HEK293 (cell line): ENCODE measurements around the gene ABCF1.
A peak's percentile ranks its signal among the peaks of the same experiment; 100 is the strongest.

Experiments
- ATF2 ChIP-seq: fragments of 450-650 bp; formaldehyde crosslinking; IDR thresholded peaks from 2 replicates; pipeline ENCODE4 v1.5.1; 2016; ENCODE audit warnings: missing biosample characterization, missing genetic modification characterization, low read depth
- ELK4 ChIP-seq: IDR thresholded peaks from 2 replicates; pipeline ENCODE4 v1.6.1; 2011; ENCODE audit warnings: mild to moderate bottlenecking, low read depth, low read length, borderline replicate concordance
- GFI1B ChIP-seq: fragments of 450-650 bp; formaldehyde crosslinking; IDR thresholded peaks from 2 replicates; pipeline ENCODE4 v1.5.1; 2016; ENCODE audit warnings: missing biosample characterization, missing genetic modification characterization
- GLI2 ChIP-seq: fragments of 450-650 bp; formaldehyde crosslinking; IDR thresholded peaks from 2 replicates; pipeline ENCODE4; 2017; ENCODE audit warnings: missing biosample characterization, missing genetic modification characterization, low read depth, borderline replicate concordance
- HOXA7 ChIP-seq: sonication (generic); formaldehyde crosslinking; IDR thresholded peaks from 2 replicates; pipeline ENCODE4 v1.8.1; 2022; ENCODE audit warnings: missing genetic modification reagents, borderline replicate concordance
- HOXC10 ChIP-seq: sonication (generic); formaldehyde crosslinking; IDR thresholded peaks from 2 replicates; pipeline ENCODE4 v1.8.1; 2023; ENCODE audit warnings: mild to moderate bottlenecking, missing genetic modification reagents
- IKZF3 ChIP-seq: fragments of 450-650 bp; IDR thresholded peaks from 2 replicates; pipeline ENCODE4 v1.5.0; 2018; ENCODE audit warnings: missing biosample characterization, mild to moderate bottlenecking, missing genetic modification characterization, moderate library complexity
- OVOL3 ChIP-seq: fragments of 450-650 bp; formaldehyde crosslinking; IDR thresholded peaks from 2 replicates; pipeline ENCODE4 v1.5.1; 2016; ENCODE audit warnings: missing biosample characterization, missing genetic modification characterization
- PBX3 ChIP-seq: sonication (generic); formaldehyde crosslinking; IDR thresholded peaks from 2 replicates; pipeline ENCODE4 v1.8.1; 2022; ENCODE audit warnings: mild to moderate bottlenecking, moderate library complexity, missing genetic modification reagents
- SP7 ChIP-seq: fragments of 450-650 bp; formaldehyde crosslinking; IDR thresholded peaks from 2 replicates; pipeline ENCODE4 v1.5.1; 2016; ENCODE audit warnings: missing biosample characterization, missing genetic modification characterization
- YY2 ChIP-seq: fragments of 450-650 bp; formaldehyde crosslinking; IDR thresholded peaks from 2 replicates; pipeline ENCODE4 v1.5.1; 2016; ENCODE audit warnings: missing biosample characterization, missing genetic modification characterization
- ZIC2 ChIP-seq: fragments of 450-650 bp; formaldehyde crosslinking; IDR thresholded peaks from 2 replicates; pipeline ENCODE4 v1.5.1; 2016; ENCODE audit warnings: missing biosample characterization, missing genetic modification characterization
- ZNF114 ChIP-seq: fragments of 450-650 bp; formaldehyde crosslinking; IDR thresholded peaks from 2 replicates; pipeline ENCODE4 v1.5.0; 2017; ENCODE audit warnings: missing biosample characterization, missing genetic modification characterization
- ZNF16 ChIP-seq: fragments of 450-650 bp; formaldehyde crosslinking; IDR thresholded peaks from 2 replicates; pipeline ENCODE4 v1.5.1; 2016; ENCODE audit warnings: low read depth, missing biosample characterization, missing genetic modification characterization
- ZNF202 ChIP-seq: fragments of 450-650 bp; formaldehyde crosslinking; IDR thresholded peaks from 2 replicates; pipeline ENCODE4 v1.5.1; 2016; ENCODE audit warnings: missing biosample characterization, missing genetic modification characterization, borderline replicate concordance
- ZNF221 ChIP-seq: fragments of 450-650 bp; formaldehyde crosslinking; IDR thresholded peaks from 2 replicates; pipeline ENCODE4 v1.5.1; 2017; ENCODE audit warnings: missing biosample characterization, missing genetic modification characterization, borderline replicate concordance
- ZNF239 ChIP-seq: fragments of 450-650 bp; formaldehyde crosslinking; IDR thresholded peaks from 2 replicates; pipeline ENCODE4 v1.5.1; 2016; ENCODE audit warnings: missing biosample characterization, missing genetic modification characterization
- ZNF266 ChIP-seq: fragments of 450-650 bp; formaldehyde crosslinking; IDR thresholded peaks from 2 replicates; pipeline ENCODE4 v1.5.1; 2016; ENCODE audit warnings: missing biosample characterization, missing genetic modification characterization, low read depth
- ZNF292 ChIP-seq: fragments of 450-650 bp; formaldehyde crosslinking; IDR thresholded peaks from 2 replicates; pipeline ENCODE4 v1.5.1; 2016; ENCODE audit warnings: low read depth, missing biosample characterization, missing genetic modification characterization, borderline replicate concordance
- ZNF404 ChIP-seq: fragments of 450-650 bp; formaldehyde crosslinking; IDR thresholded peaks from 2 replicates; pipeline ENCODE4 v1.5.1; 2017; ENCODE audit warnings: missing biosample characterization, missing genetic modification characterization
- ZNF488 ChIP-seq: fragments of 450-650 bp; formaldehyde crosslinking; IDR thresholded peaks from 2 replicates; pipeline ENCODE4 v1.5.1; 2016; ENCODE audit warnings: missing biosample characterization, missing genetic modification characterization
- ZNF501 ChIP-seq: fragments of 450-650 bp; formaldehyde crosslinking; IDR thresholded peaks from 2 replicates; pipeline ENCODE4 v1.5.1; 2016; ENCODE audit warnings: missing biosample characterization, missing genetic modification characterization
- ZNF513 ChIP-seq: fragments of 450-650 bp; IDR thresholded peaks from 2 replicates; pipeline ENCODE4 v1.5.1; 2018; ENCODE audit warnings: missing biosample characterization, missing genetic modification characterization
- ZNF571 ChIP-seq: fragments of 450-650 bp; formaldehyde crosslinking; IDR thresholded peaks from 2 replicates; pipeline ENCODE4 v1.5.0; 2017; ENCODE audit warnings: missing biosample characterization, missing genetic modification characterization
- ZNF600 ChIP-seq: fragments of 450-650 bp; formaldehyde crosslinking; IDR thresholded peaks from 2 replicates; pipeline ENCODE4 v1.5.1; 2016; ENCODE audit warnings: missing biosample characterization, missing genetic modification characterization
- ZNF624 ChIP-seq: fragments of 450-650 bp; formaldehyde crosslinking; IDR thresholded peaks from 2 replicates; pipeline ENCODE4 v1.5.1; 2017; ENCODE audit warnings: missing biosample characterization, missing genetic modification characterization
- ZNF639 ChIP-seq: fragments of 450-650 bp; formaldehyde crosslinking; IDR thresholded peaks from 2 replicates; pipeline ENCODE4 v1.5.1; 2016; ENCODE audit warnings: missing biosample characterization, missing genetic modification characterization
- ZNF670 ChIP-seq: fragments of 450-650 bp; formaldehyde crosslinking; IDR thresholded peaks from 2 replicates; pipeline ENCODE4 v1.5.1; 2016; ENCODE audit warnings: missing biosample characterization, missing genetic modification characterization, low read depth
- ZNF747 ChIP-seq: fragments of 450-650 bp; formaldehyde crosslinking; IDR thresholded peaks from 2 replicates; pipeline ENCODE4 v1.5.1; 2016; ENCODE audit warnings: missing biosample characterization, missing genetic modification characterization
- ZSCAN16 ChIP-seq: fragments of 450-650 bp; formaldehyde crosslinking; IDR thresholded peaks from 2 replicates; pipeline ENCODE4 v1.5.1; 2016; ENCODE audit warnings: missing biosample characterization, missing genetic modification characterization

ABCF1 gene

GRCh38 chr6:30616811-30617564, 45.7 kb downstream of the ABCF1 start, which contains the start of gene PPP1R10 (continued):
- TF ChIP-seq ZIC2 (tag by site-specific recombination) = 0 out of 2 replicates have a peak, but pooled peaks have one; percentile 22
- peak; percentile 35 for TF ChIP-seq ZNF600
- TF ChIP-seq ZNF266 (tag by site-specific recombination) = no peak
- 0 out of 2 replicates have a peak, but pooled peaks have one; percentile 88 for TF ChIP-seq ZNF747
- TF ChIP-seq ZNF571 (tag by site-specific recombination) = no peak
- no peak for TF ChIP-seq ZNF16 (tag by site-specific recombination)
- peak; percentile 89 for TF ChIP-seq YY2
- TF ChIP-seq ZNF202 (tag by site-specific recombination) = no peak
- TF ChIP-seq ZNF239 (tag by site-specific recombination) = peak; percentile 21; the same call in 1 of the 2 replicates
- no peak for TF ChIP-seq GLI2
- TF ChIP-seq PBX3 (CRISPR knock-in tag) = no peak
- TF ChIP-seq HOXC10 (CRISPR knock-in tag) = no peak
- TF ChIP-seq IKZF3 (tag by site-specific recombination) = peak; percentile 70
- peak; percentile 38; the same call in 1 of the 2 replicates for TF ChIP-seq OVOL3
- no peak for TF ChIP-seq ZNF670 (tag by site-specific recombination)
- no peak for TF ChIP-seq ZNF114 (tag by site-specific recombination)
- TF ChIP-seq SP7 = peak; percentile 75
- TF ChIP-seq HOXA7 (CRISPR knock-in tag) = no peak
- no peak; the same call in 1 of the 2 replicates for TF ChIP-seq ELK4
- TF ChIP-seq ZNF292 (tag by site-specific recombination) = no peak
- no peak for TF ChIP-seq ZSCAN16
- TF ChIP-seq ZNF639 (tag by site-specific recombination) = peak; percentile 83
- TF ChIP-seq ZNF488 (tag by site-specific recombination) = 0 out of 2 replicates have a peak, but pooled peaks have one; percentile 26
- TF ChIP-seq GFI1B = peak; percentile 50; the same call in 1 of the 2 replicates
- TF ChIP-seq ZNF501 (tag by site-specific recombination) = peak; percentile 76
- TF ChIP-seq ZNF624 = peak; percentile 72; the same call in 1 of the 2 replicates
- TF ChIP-seq ATF2 = no peak
- no peak for TF ChIP-seq ZNF221 (tag by site-specific recombination)
- TF ChIP-seq ZNF513 (tag by site-specific recombination) = peak; percentile 22; the same call in 1 of the 2 replicates
- TF ChIP-seq ZNF404 = no peak
